Uterus (tissue), 4 donors: ENCODE data around the gene PRF1. TPM values are rescaled to one million over a fixed set of nuclear protein-coding genes. Genes with fewer than 3 reads are reported as not detected.

Source experiments
- DNase-seq, 2 donors: peaks; one replicate each; pipeline ENCODE4 v3.0.0-alpha.2; 2019 to 2020
- H3K27ac ChIP-seq, 2 donors: fragments of 200-600 bp; sonication (generic); 1 replicate in 1 of 2; 2 replicates in 1 of 2; pipeline ENCODE4 v1.5.1; 2016 to 2018
- H3K27me3 ChIP-seq, 2 donors: fragments of 200-600 bp; sonication (generic); one replicate each; pipeline ENCODE4 v1.5.1; 2018 to 2019; ENCODE audit warnings: control low read depth in 1 of 2
- H3K36me3 ChIP-seq, 2 donors: fragments of 200-600 bp; sonication (generic); one replicate each; pipeline ENCODE4 v1.5.1; 2019; ENCODE audit warnings: control low read depth in 1 of 2
- H3K4me1 ChIP-seq, 2 donors: fragments of 200-600 bp; sonication (generic); one replicate each; pipeline ENCODE4 v1.5.1; 2018 to 2019; ENCODE audit warnings: control low read depth in 1 of 2
- H3K4me3 ChIP-seq, 2 donors: fragments of 200-600 bp; sonication (generic); 1 replicate in 1 of 2; 2 replicates in 1 of 2; pipeline ENCODE4 v1.5.1; 2018 to 2019; ENCODE audit warnings: mild to moderate bottlenecking in 1 of 2
- H3K9me3 ChIP-seq, 2 donors: fragments of 200-600 bp; sonication (generic); one replicate each; pipeline ENCODE4 v1.5.1; 2019; ENCODE audit warnings: control low read depth in 1 of 2
- POLR2A ChIP-seq, 2 donors: fragments of 450-650 bp; IDR thresholded peaks; one replicate each; pipeline ENCODE4 v1.6.1; 2016; ENCODE audit warnings: antibody characterized with exemption in 2 of 2, mild to moderate bottlenecking in 1 of 2, moderate library complexity in 1 of 2
- intact Hi-C: fragments of 100-400 bp; cut with DNase I; formaldehyde crosslinking; loops from one replicate; pipeline ENCODE4 v1.15.1; 2023; ENCODE audit warnings: low total_unique reads
- total RNA-seq, 4 donors: library from RNA; depleted of rRNA in 3 of 4; stranded (reverse); fragments of >200 nt in 3 of 4; gene quantifications; one replicate each; pipeline versions ENCODE4 v1.1.0 to v1.2.4, GENCODE V29; 2014 to 2023
- TF ChIP-seq, protein P1 (sequence below), 4 experiments: fragments of 200-600 bp in 2 of 4; fragments of 450-650 bp in 2 of 4; sonication (generic) in 2 of 4; IDR thresholded peaks; one replicate each; pipeline ENCODE4 v1.5.1; 2016 to 2019; ENCODE audit warnings: antibody characterized with exemption in 4 of 4, mild to moderate bottlenecking in 2 of 4, moderate library complexity in 1 of 4
- donor health status: DM: yes; HTN: yes; CAD: no.

Gene PRF1
- total RNA-seq, 4 donors from 2014 or later = 0.51 to 8.7 (median 1.1) TPM; not detected in 1

DNA sequence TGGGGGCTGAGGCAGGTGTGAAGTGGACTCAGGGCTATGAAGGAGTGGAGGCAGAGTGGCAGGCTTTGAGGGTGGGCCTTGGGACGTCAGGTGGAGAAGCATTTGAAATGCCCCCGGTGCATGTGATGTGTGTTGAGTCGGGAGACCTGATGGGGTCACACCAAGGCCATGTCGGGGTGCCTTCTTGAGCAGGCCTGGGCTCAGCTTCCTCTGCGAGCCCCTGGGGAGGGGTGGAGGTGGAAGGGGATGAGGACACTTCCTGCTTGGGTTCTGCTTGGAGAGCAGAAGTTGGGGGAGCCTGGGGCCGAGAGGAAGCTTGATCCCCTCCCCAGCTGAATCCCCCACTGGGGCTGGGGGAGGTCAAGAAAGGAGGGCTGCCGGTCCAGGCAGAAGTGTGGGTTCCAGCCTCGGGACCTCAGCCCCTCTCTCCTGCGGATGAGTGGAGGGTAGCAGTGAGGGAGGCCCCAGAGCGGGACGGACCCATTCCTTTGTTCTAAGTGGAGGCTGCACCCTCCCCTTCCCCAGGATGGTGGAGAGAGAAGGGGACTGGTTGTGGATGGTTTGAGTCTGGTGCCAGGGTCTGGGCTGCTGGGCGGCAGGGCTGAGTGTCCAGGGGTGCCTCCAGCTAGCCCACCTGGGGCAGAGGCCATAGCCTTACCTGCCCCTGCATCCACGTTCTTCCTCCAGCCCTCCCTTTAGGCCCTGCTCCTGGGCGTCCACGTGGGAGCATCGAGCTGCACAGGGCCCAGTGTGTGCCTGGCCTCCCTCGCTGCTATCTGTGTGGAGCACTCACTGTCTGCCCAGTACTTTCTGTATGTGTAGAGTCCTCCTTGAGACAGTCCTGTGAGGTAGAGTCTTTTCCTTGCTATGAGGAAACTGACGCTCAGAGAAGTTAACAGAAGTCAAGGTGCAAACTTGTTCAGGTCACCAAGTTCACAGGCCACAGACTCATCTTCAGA lies 36.7 kb downstream of the PRF1 start:
- DNase-seq = no peak
- H3K27me3 ChIP-seq = no peaks in the 10 kb centered on the region
- no peaks in the 10 kb centered on the region for H3K36me3 ChIP-seq
- H3K27ac ChIP-seq = no peak overlapping the region
- H3K9me3 ChIP-seq = no peaks in the 10 kb centered on the region
- no peak overlapping the region for H3K4me3 ChIP-seq
- intact Hi-C loops = no loop called here
- H3K4me1 ChIP-seq = no peaks in the 10 kb centered on the region
- TF ChIP-seq, protein P1, sequence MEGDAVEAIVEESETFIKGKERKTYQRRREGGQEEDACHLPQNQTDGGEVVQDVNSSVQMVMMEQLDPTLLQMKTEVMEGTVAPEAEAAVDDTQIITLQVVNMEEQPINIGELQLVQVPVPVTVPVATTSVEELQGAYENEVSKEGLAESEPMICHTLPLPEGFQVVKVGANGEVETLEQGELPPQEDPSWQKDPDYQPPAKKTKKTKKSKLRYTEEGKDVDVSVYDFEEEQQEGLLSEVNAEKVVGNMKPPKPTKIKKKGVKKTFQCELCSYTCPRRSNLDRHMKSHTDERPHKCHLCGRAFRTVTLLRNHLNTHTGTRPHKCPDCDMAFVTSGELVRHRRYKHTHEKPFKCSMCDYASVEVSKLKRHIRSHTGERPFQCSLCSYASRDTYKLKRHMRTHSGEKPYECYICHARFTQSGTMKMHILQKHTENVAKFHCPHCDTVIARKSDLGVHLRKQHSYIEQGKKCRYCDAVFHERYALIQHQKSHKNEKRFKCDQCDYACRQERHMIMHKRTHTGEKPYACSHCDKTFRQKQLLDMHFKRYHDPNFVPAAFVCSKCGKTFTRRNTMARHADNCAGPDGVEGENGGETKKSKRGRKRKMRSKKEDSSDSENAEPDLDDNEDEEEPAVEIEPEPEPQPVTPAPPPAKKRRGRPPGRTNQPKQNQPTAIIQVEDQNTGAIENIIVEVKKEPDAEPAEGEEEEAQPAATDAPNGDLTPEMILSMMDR (IDR thresholded peaks at IDR 0.05) = no peak
- TF ChIP-seq POLR2A (IDR thresholded peaks at IDR 0.05) = no peak

DNA sequence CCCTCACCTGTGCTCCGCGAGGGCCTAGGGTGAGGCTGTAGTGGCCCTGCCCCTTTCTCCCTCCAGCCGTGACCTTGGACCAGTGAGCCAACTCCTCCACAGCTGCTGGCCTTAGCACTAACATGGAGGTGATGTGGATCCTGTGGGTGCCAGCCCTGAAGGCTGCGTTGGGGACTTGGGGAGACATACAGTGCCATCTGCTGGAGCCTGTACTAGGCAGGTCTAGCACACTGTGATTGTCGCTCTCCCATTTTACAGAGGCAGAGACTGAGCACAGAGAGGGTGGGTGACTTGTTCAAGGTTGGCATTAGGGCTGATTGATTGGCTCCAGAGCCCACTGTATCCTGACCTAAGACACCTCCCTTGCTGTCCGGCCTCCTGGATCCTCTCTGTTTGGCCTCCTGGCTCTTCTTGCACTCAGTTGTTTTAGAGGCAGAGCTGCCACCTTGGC lies 37.6 kb downstream of the PRF1 start:
- Histone ChIP-seq H3K36me3 (no peaks in the 10 kb centered on the region), H3K27me3 (no peaks in the 10 kb centered on the region), H3K27ac (no peak overlapping the region), H3K4me1 (no peaks in the 10 kb centered on the region), H3K4me3 (no peak overlapping the region), H3K9me3 (no peaks in the 10 kb centered on the region)
- intact Hi-C loops = no loop called here
- DNase-seq = peak in 1 of 2 donors; percentile 7
- TF ChIP-seq POLR2A (IDR thresholded peaks at IDR 0.05) = no peak
- TF ChIP-seq, protein P1 (IDR thresholded peaks at IDR 0.05) = no peak

DNA sequence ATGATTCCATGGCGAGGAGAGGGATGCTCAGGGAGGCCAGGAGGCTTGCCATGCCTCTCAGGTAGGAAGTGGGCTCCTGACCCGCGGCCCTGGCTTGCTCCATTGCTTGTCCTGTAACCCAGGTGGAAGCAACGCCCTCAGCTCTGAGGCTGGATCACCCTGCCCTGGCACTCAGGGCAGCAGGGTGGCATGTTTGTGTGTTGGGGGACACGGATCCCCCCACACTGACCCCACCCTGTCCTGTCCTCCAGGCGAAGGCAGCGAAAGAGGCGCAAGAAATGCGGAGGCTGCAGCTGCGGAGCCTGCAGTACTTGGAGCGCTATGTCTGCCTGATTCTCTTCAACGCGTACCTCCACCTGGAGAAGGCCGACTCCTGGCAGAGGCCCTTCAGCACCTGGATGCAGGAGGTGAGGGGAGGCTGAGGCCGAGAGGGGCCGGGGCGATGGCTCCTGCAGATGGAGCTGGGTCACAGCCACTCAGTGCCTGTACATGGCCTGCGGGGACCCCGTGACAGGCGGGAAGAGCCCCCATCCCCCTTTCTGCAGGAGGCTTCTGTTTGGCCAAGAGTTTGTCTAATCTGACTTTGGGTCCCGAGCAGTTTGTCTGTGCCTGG lies 38.3 kb downstream of the PRF1 start:
- peaks cover 0 to under 1% of the 10 kb centered on the region in 2 donors for H3K4me1 ChIP-seq
- TF ChIP-seq POLR2A (IDR thresholded peaks at IDR 0.05) = no peak
- TF ChIP-seq, protein P1 (IDR thresholded peaks at IDR 0.05) = no peak
- H3K9me3 ChIP-seq = no peaks in the 10 kb centered on the region
- H3K27ac ChIP-seq = no peak overlapping the region
- no peaks in the 10 kb centered on the region for H3K27me3 ChIP-seq
- DNase-seq = peak in 1 of 2 donors; percentile 10
- no peaks in the 10 kb centered on the region for H3K36me3 ChIP-seq
- no peak overlapping the region for H3K4me3 ChIP-seq
- intact Hi-C loops = no loop called here

DNA sequence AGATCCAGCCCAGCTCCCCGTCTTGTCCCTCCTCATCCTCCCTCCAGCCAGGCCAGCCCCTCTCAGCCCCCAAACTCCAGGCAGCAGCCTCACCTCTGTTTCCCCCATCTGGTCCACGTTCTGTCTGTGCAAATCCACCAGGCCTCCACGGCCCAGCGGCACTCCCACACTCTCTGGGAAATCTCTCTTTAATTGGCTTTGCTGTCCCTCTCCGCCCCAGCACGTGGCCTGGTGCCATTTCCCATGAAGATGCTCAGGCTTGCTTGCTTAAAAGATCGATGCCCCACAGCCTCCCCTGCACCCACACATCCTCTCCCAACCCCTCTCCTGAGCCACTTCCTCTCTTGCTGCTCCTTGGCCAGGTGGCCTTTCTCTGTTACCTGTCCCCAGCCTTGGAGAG lies 39.3 kb downstream of the PRF1 start:
- DNase-seq = peak in 1 of 2 donors; percentile 12
- H3K4me3 ChIP-seq = no peak overlapping the region
- TF ChIP-seq, protein P1 (IDR thresholded peaks at IDR 0.05) = no peak
- no peak for TF ChIP-seq POLR2A (IDR thresholded peaks at IDR 0.05)
- no peak overlapping the region for H3K27ac ChIP-seq
- H3K36me3 ChIP-seq = no peaks in the 10 kb centered on the region
- no peaks in the 10 kb centered on the region for H3K9me3 ChIP-seq
- intact Hi-C loops = no loop called here
- peaks cover 0 to 5% of the 10 kb centered on the region in 2 donors for H3K4me1 ChIP-seq
- H3K27me3 ChIP-seq = no peaks in the 10 kb centered on the region
